ENCODE measurements around the gene VWA8. TPM values are rescaled to one million over a fixed set of nuclear protein-coding genes. Genes with fewer than 3 reads are reported as not detected.

VWA8 gene
- 10 to 100 TPM; 11.3 to 14.7 (median 13.8) TPM for total RNA-seq (2021; fragmentation: NEBNext Ultra II Directional; extraction: Animal tissue kit (Norgen Biotek cat#: 25700))
- long read RNA-seq, partial matches to known transcripts: 5 of 9 reads
- long read RNA-seq, other reads (novel, unspliced or antisense): 3 of 9 reads

- H3K27me3 Mint-ChIP-seq (ENCODE audit: insufficient read depth): no peaks in the 10 kb centered on the region
- peak within 1 kb of the TSS; percentile 92 for H3K27ac Mint-ChIP-seq
- TF ChIP-seq, protein P1, sequence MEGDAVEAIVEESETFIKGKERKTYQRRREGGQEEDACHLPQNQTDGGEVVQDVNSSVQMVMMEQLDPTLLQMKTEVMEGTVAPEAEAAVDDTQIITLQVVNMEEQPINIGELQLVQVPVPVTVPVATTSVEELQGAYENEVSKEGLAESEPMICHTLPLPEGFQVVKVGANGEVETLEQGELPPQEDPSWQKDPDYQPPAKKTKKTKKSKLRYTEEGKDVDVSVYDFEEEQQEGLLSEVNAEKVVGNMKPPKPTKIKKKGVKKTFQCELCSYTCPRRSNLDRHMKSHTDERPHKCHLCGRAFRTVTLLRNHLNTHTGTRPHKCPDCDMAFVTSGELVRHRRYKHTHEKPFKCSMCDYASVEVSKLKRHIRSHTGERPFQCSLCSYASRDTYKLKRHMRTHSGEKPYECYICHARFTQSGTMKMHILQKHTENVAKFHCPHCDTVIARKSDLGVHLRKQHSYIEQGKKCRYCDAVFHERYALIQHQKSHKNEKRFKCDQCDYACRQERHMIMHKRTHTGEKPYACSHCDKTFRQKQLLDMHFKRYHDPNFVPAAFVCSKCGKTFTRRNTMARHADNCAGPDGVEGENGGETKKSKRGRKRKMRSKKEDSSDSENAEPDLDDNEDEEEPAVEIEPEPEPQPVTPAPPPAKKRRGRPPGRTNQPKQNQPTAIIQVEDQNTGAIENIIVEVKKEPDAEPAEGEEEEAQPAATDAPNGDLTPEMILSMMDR (IDR thresholded peaks at IDR 0.05): no peak
- H3K9me3 Mint-ChIP-seq: no peaks in the 10 kb centered on the region
- H3K36me3 Mint-ChIP-seq (ENCODE audit: low read depth): 0 out of 2 replicates have a peak, but pooled peaks cover 5% of the 10 kb centered on the region
- peak; percentile 69 for DNase-seq
- peak within 1 kb of the TSS; percentile 98 for H3K4me3 Mint-ChIP-seq
- peaks cover 33% of the 10 kb centered on the region for H3K4me1 Mint-ChIP-seq (ENCODE audit: low read depth)
These were observed at the start of gene VWA8 for GRCh38 chr13:41960637-41961465. Gene VWA8 (minus strand): TSS chr13:41961109. CDS start chr13:41961015, 94 bp downstream.

DNA sequence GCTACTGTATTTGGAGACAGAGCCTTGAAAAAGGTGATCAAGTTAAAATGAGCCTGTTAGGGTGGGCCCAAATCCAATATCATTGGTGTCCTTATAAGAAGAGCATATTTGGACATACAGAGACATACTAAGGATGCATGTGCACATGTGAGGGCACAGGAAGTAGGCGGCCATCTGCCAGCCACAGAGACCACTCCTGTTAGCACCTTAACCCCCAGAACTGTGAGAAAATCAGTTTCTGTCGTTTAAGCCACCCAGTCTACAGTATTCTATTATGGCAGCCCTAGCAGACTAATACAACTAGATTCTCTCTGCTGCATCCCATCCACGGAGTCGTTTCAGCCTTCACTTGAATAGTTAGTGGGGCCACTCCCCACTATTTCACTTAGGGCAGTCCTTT, 48.1 kb upstream of the VWA8 start:
- DNase-seq: no peak
- Mint-ChIP-seq H3K9me3 (no peaks in the 10 kb centered on the region), H3K4me3 (no peak overlapping the region), H3K27ac (no peak overlapping the region), H3K27me3 (ENCODE audit: insufficient read depth) (peaks cover 5% of the 10 kb centered on the region; the same call in 1 of the 2 replicates), H3K36me3 (ENCODE audit: low read depth) (no peaks in the 10 kb centered on the region), H3K4me1 (ENCODE audit: low read depth) (peaks cover 19% of the 10 kb centered on the region)
- TF ChIP-seq, protein P1 (IDR thresholded peaks at IDR 0.05): no peak

GRCh38 chr13:42007844-42008243, 46.9 kb upstream of the VWA8 start:
- Mint-ChIP-seq H3K4me1 (ENCODE audit: low read depth) (peaks cover 19% of the 10 kb centered on the region), H3K36me3 (ENCODE audit: low read depth) (no peaks in the 10 kb centered on the region), H3K4me3 (no peak overlapping the region), H3K9me3 (no peaks in the 10 kb centered on the region), H3K27ac (0 out of 2 replicates have a peak overlapping the region, but pooled peaks have one; percentile 2), H3K27me3 (ENCODE audit: insufficient read depth) (peaks cover 4% of the 10 kb centered on the region; the same call in 1 of the 2 replicates)
- TF ChIP-seq, protein P1 (IDR thresholded peaks at IDR 0.05): no peak
- peak; percentile 64 for DNase-seq

DNA sequence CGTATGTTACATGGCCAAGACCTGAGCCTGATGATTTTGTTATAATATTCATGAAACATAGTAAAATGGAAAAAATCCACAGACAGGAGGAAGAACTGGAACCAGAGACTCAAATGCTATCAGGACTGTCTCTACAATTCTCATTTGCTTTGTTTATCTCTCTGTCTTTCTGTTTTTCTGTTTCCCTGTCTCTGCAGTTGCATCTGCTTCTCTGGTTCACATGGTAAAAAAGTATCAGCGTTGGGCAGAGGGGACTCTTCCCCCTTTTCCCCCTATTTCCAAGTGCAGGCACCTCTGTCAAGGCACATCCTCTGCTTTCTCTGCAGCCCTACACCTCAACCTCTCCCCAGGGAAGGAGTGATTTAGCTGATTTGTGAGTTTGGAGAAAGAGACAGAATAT, 41.2 kb upstream of the VWA8 start:
- TF ChIP-seq, protein P1 (IDR thresholded peaks at IDR 0.05): no peak
- Mint-ChIP-seq H3K9me3 (no peaks in the 10 kb centered on the region), H3K27ac (no peak overlapping the region), H3K36me3 (ENCODE audit: low read depth) (no peaks in the 10 kb centered on the region), H3K27me3 (ENCODE audit: insufficient read depth) (no peaks in the 10 kb centered on the region; the same call in 1 of the 2 replicates), H3K4me1 (ENCODE audit: low read depth) (peaks cover 21% of the 10 kb centered on the region), H3K4me3 (no peak overlapping the region; the same call in 1 of the 2 replicates)
- DNase-seq: no peak

DNA sequence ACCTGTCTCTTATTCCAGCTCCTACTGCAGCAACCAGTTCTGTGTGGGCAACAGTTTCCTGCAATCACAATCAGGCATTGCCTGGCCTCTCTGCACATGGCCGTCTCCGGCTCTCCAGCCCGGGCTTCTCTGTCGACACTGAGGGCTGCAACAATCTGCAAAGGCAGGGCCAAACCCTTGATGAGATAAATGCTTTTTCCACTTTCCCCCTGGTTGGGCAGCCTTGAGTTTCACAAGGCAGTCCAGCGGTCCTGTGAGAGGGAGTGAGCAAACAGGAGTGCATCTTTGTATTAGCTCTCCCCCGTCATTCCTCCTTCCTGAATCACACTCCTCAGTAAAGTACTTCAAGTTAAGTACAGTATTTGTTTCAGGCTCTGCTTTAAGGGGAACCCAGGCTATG, 40.7 kb upstream of the VWA8 start:
- Mint-ChIP-seq H3K27me3 (ENCODE audit: insufficient read depth) (no peaks in the 10 kb centered on the region; the same call in 1 of the 2 replicates), H3K9me3 (no peaks in the 10 kb centered on the region), H3K36me3 (ENCODE audit: low read depth) (no peaks in the 10 kb centered on the region), H3K4me1 (ENCODE audit: low read depth) (peaks cover 21% of the 10 kb centered on the region), H3K4me3 (peak overlapping the region; percentile 83), H3K27ac (peak overlapping the region; percentile 85)
- TF ChIP-seq, protein P1 (IDR thresholded peaks at IDR 0.05): no peak
- peak; percentile 80 for DNase-seq
